ENCODE results near the gene MCUB.

The MCUB gene

GRCh38 chr4:109682875-109683274 lies 122.8 kb downstream of the MCUB start:
- no peak for DNase-seq (ENCODE audit: low spot score)

- no peak for DNase-seq (ENCODE audit: low spot score)
Observed at GRCh38 chr4:109683621-109684253, 123.7 kb downstream of the MCUB start.

GRCh38 chr4:109684727-109685126 lies 124.7 kb downstream of the MCUB start:
- DNase-seq (ENCODE audit: low spot score): no peak

GRCh38 chr4:109690690-109691410 lies 130.8 kb downstream of the MCUB start:
- DNase-seq (ENCODE audit: low spot score): no peak

- DNase-seq (ENCODE audit: low spot score): no peak
Observed at GRCh38 chr4:109691411-109691920, 131.4 kb downstream of the MCUB start.

GRCh38 chr4:109698656-109699055 lies 138.6 kb downstream of the MCUB start:
- DNase-seq (ENCODE audit: low spot score): no peak

GRCh38 chr4:109699553-109700225 lies 139.6 kb downstream of the MCUB start:
- DNase-seq (ENCODE audit: low spot score): no peak

GRCh38 chr4:109701566-109702410 lies 141.7 kb downstream of the MCUB start:
- DNase-seq (ENCODE audit: low spot score): no peak

- peak; percentile 78 for DNase-seq (ENCODE audit: low spot score)
Observed at GRCh38 chr4:109702950-109703663, 143.1 kb downstream of the MCUB start, which contains the start of gene CASP6. Gene CASP6, minus strand, starts transcription at chr4:109703445. Its CDS starts 50 bp downstream, at chr4:109703395.

- DNase-seq (ENCODE audit: low spot score): no peak
Observed at GRCh38 chr4:109703664-109704361, 143.8 kb downstream of the MCUB start.

- DNase-seq (ENCODE audit: low spot score): no peak
Observed at GRCh38 chr4:109708435-109708834, 148.4 kb downstream of the MCUB start.

- no peak for DNase-seq (ENCODE audit: low spot score)
Observed at GRCh38 chr4:109708990-109709389, 148.9 kb downstream of the MCUB start.

GRCh38 chr4:109713500-109713899 lies 153.5 kb downstream of the MCUB start:
- no peak for DNase-seq (ENCODE audit: low spot score)

- no peak for DNase-seq (ENCODE audit: low spot score)
Observed at GRCh38 chr4:109718759-109719158, 158.7 kb downstream of the MCUB start.

- no peak for DNase-seq (ENCODE audit: low spot score)
Observed at GRCh38 chr4:109719604-109720003, 159.6 kb downstream of the MCUB start.

GRCh38 chr4:109721033-109721432 lies 161.0 kb downstream of the MCUB start:
- no peak for DNase-seq (ENCODE audit: low spot score)

GRCh38 chr4:109722357-109722756 lies 162.3 kb downstream of the MCUB start:
- DNase-seq (ENCODE audit: low spot score): no peak

GRCh38 chr4:109723110-109723509 lies 163.1 kb downstream of the MCUB start:
- no peak for DNase-seq (ENCODE audit: low spot score)

GRCh38 chr4:109728385-109728784 lies 168.3 kb downstream of the MCUB start:
- DNase-seq (ENCODE audit: low spot score): no peak

GRCh38 chr4:109729117-109729717 lies 169.2 kb downstream of the MCUB start:
- DNase-seq (ENCODE audit: low spot score): peak; percentile 9
